HG02981 (cell line): ENCODE measurements around the gene KLK2.

ENCODE experiments used
- ATAC-seq: cut with Tn5 transposase; IDR thresholded peaks from one replicate; pipeline ENCODE4 v1.9.1; 2021; ENCODE audit warnings: mild to moderate bottlenecking, moderate library complexity; ENCODE audit not compliant: unreplicated experiment

The KLK2 gene

DNA sequence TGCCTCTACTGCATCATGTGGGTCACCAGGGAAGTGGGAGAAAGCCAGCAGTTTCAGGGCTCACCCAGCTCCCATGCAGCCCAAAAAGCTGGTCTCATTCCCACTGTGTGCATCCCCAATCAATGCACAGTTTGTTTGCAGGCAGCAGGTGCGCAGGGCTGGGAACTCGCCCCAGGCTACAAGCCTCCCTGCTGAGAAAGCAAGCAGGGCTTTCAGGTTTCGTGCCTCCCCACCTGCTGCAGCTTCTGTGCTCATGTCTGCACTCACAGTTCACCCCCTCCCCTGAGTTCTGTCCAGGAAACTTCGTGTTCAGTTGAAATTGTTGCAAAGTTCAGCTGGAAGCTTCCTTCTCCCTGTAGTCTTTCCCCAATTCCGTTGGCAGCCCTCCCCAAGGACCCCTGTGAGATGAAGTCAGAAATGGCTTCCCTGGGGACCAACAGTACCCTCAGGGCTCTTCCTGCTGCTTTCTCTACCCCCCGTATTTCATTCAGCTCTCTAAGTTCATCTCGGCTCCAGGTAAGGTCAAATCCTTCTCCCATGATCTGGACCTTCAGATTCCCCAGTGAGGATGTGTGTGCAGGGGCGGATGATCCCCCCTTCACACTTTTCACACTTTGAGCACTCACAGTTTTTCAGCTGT, 28.8 kb upstream of the KLK2 start:
- no peak for ATAC-seq

DNA sequence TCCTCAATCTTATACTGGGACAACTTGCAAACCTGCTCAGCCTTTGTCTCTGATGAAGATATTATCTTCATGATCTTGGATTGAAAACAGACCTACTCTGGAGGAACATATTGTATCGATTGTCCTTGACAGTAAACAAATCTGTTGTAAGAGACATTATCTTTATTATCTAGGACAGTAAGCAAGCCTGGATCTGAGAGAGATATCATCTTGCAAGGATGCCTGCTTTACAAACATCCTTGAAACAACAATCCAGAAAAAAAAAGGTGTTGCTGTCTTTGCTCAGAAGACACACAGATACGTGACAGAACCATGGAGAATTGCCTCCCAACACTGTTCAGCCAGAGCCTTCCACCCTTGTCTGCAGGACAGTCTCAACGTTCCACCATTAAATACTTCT, 22.5 kb upstream of the KLK2 start:
- ATAC-seq, result no peak

DNA sequence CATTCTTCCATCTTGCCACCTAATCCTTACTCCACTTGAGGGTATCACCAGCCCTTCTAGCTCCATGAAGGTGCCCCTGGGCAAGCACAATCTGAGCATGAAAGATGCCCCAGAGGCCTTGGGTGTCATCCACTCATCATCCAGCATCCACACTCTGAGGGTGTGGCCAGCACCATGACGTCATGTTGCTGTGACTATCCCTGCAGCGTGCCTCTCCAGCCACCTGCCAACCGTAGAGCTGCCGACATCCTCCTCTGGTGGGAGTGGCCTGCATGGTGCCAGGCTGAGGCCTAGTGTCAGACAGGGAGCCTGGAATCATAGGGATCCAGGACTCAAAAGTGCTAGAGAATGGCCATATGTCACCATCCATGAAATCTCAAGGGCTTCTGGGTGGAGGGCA, 21.6 kb upstream of the KLK2 start:
- no peak for ATAC-seq

DNA sequence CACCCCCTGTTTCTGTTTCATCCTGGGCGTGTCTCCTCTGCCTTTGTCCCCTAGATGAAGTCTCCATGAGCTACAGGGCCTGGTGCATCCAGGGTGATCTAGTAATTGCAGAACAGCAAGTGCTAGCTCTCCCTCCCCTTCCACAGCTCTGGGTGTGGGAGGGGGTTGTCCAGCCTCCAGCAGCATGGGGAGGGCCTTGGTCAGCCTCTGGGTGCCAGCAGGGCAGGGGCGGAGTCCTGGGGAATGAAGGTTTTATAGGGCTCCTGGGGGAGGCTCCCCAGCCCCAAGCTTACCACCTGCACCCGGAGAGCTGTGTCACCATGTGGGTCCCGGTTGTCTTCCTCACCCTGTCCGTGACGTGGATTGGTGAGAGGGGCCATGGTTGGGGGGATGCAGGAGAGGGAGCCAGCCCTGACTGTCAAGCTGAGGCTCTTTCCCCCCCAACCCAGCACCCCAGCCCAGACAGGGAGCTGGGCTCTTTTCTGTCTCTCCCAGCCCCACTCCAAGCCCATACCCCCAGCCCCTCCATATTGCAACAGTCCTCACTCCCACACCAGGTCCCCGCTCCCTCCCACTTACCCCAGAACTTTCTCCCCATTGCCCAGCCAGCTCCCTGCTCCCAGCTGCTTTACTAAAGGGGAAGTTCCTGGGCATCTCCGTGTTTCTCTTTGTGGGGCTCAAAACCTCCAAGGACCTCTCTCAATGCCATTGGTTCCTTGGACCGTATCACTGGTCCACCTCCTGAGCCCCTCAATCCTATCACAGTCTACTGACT, 18.4 kb upstream of the KLK2 start, which contains the start of gene KLK3:
Gene KLK3, plus strand, starts transcription at position 280 of the 775 bp plus-strand sequence. Its CDS starts 41 bp downstream, at position 321.
- ATAC-seq, result no peak

DNA sequence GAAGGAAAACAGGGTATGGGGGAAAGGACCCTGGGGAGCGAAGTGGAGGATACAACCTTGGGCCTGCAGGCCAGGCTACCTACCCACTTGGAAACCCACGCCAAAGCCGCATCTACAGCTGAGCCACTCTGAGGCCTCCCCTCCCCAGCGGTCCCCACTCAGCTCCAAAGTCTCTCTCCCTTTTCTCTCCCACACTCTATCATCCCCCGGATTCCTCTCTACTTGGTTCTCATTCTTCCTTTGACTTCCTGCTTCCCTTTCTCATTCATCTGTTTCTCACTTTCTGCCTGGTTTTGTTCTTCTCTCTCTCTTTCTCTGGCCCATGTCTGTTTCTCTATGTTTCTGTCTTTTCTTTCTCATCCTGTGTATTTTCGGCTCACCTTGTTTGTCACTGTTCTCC, 15.9 kb upstream of the KLK2 start:
- ATAC-seq, result no peak

DNA sequence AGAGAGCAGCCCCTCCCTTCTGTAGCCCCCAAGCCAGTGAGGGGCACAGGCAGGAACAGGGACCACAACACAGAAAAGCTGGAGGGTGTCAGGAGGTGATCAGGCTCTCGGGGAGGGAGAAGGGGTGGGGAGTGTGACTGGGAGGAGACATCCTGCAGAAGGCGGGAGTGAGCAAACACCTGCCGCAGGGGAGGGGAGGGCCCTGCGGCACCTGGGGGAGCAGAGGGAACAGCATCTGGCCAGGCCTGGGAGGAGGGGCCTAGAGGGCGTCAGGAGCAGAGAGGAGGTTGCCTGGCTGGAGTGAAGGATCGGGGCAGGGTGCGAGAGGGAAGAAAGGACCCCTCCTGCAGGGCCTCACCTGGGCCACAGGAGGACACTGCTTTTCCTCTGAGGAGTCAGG, 14.4 kb upstream of the KLK2 start:
- ATAC-seq, result no peak

DNA sequence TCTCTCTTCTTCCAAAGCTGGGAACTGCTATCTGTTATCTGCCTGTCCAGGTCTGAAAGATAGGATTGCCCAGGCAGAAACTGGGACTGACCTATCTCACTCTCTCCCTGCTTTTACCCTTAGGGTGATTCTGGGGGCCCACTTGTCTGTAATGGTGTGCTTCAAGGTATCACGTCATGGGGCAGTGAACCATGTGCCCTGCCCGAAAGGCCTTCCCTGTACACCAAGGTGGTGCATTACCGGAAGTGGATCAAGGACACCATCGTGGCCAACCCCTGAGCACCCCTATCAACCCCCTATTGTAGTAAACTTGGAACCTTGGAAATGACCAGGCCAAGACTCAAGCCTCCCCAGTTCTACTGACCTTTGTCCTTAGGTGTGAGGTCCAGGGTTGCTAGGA, 13.4 kb upstream of the KLK2 start:
- no peak for ATAC-seq

DNA sequence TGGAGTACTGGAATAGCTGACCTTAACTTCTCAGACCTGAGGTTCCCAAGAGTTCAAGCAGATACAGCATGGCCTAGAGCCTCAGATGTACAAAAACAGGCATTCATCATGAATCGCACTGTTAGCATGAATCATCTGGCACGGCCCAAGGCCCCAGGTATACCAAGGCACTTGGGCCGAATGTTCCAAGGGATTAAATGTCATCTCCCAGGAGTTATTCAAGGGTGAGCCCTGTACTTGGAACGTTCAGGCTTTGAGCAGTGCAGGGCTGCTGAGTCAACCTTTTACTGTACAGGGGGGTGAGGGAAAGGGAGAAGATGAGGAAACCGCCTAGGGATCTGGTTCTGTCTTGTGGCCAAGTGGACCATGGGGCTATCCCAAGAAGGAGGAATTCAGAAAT, 12.2 kb upstream of the KLK2 start:
- ATAC-seq, result no peak

DNA sequence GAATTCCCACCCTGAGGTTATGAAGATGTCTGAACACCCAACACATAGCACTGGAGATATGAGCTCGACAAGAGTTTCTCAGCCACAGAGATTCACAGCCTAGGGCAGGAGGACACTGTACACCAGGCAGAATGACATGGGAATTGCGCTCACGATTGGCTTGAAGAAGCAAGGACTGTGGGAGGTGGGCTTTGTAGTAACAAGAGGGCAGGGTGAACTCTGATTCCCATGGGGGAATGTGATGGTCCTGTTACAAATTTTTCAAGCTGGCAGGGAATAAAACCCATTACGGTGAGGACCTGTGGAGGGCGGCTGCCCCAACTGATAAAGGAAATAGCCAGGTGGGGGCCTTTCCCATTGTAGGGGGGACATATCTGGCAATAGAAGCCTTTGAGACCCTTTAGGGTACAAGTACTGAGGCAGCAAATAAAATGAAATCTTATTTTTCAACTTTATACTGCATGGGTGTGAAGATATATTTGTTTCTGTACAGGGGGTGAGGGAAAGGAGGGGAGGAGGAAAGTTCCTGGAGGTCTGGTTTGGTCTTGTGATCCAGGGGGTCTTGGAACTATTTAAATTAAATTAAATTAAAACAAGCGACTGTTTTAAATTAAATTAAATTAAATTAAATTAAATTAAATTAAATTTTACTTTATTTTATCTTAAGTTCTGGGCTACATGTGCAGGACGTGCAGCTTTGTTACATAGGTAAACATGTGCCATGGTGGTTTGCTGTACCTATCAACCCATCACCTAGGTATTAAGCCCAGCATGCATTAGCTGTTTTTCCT, 11.5 kb upstream of the KLK2 start:
- no peak for ATAC-seq

DNA sequence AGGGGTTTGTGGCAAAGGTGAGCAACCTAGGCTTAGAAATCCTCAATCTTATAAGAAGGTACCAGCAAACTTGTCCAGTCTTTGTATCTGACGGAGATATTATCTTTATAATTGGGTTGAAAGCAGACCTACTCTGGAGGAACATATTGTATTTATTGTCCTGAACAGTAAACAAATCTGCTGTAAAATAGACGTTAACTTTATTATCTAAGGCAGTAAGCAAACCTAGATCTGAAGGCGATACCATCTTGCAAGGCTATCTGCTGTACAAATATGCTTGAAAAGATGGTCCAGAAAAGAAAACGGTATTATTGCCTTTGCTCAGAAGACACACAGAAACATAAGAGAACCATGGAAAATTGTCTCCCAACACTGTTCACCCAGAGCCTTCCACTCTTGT, 3.8 kb upstream of the KLK2 start:
- ATAC-seq, result no peak

DNA sequence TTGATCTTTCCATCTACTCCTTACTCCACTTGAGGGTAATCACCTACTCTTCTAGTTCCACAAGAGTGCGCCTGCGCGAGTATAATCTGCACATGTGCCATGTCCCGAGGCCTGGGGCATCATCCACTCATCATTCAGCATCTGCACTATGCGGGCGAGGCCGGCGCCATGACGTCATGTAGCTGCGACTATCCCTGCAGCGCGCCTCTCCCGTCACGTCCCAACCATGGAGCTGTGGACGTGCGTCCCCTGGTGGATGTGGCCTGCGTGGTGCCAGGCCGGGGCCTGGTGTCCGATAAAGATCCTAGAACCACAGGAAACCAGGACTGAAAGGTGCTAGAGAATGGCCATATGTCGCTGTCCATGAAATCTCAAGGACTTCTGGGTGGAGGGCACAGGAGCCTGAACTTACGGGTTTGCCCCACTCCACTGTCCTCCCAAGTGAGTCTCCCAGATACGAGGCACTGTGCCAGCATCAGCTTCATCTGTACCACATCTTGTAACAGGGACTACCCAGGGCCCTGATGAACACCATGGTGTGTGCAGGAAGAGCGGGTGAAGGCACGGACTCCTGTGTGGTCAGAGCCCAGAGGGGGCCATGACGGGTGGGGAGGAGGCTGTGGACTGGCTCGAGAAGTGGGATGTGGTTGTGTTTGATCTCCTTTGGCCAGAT, 2.7 kb upstream of the KLK2 start:
- no peak for ATAC-seq

DNA sequence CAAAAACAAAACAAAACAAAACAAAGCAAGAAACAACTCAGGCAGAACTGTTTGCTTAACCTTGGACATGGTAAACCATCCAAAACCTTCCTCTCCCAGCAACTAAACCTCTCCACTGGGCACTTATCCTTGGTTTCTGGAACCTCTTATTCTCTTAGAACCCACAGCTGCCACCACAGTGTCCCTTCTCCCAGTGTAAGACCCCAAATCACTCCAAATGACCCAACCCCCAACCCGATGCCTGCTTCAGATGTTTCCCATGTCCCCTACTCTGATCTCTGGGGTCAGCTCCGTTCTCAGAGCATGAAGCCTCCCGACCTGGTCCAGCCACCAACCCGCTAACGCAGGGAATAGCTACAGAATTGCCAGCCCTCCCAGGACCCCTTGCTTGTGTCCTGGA, 972 bp downstream of the KLK2 start:
- no peak for ATAC-seq

DNA sequence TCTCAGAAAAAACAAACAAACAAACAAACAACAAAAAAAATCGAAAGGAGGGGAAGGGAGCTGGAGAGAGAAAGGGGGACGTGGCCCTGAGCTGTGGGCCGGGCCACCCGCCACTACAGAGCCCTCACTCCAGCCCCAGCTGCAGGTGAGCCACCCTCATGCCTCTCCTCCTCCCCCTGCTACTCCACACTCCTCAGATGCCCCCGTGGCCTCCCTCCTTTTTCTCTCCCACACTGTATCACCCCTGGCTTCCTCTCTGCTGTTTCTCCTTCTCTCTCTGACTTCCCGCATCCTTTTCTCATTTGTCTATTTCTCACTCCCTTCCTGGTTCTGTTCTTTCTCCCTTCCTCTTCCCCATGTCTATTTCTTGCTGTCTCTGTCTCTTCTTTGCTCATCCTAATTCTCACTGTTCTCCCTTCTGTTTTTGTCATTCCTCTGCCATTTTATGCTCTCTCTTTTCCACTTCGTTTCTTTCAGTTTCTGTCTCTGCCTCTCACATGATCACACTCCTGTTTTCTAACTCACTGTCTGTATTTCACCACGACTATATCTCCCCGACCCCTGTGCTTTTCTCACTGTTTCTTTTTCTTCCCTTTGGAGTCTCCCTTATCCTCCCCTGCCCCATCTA, 2.7 kb downstream of the KLK2 start:
- ATAC-seq, result no peak

DNA sequence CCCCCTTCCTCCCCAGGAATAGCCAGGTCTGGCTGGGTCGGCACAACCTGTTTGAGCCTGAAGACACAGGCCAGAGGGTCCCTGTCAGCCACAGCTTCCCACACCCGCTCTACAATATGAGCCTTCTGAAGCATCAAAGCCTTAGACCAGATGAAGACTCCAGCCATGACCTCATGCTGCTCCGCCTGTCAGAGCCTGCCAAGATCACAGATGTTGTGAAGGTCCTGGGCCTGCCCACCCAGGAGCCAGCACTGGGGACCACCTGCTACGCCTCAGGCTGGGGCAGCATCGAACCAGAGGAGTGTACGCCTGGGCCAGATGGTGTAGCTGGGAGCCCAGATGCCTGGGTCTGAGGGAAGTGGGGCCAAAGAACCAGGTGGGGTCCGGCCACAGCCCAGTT, 3.2 kb downstream of the KLK2 start:
- ATAC-seq, result no peak

DNA sequence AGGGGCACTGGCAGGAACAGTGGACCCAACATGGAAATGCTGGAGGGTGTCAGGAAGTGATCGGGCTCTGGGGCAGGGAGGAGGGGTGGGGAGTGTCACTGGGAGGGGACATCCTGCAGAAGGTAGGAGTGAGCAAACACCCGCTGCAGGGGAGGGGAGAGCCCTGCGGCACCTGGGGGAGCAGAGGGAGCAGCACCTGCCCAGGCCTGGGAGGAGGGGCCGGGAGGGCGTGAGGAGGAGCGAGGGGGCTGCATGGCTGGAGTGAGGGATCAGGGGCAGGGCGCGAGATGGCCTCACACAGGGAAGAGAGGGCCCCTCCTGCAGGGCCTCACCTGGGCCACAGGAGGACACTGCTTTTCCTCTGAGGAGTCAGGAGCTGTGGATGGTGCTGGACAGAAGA, 4.1 kb downstream of the KLK2 start:
- ATAC-seq, result no peak

DNA sequence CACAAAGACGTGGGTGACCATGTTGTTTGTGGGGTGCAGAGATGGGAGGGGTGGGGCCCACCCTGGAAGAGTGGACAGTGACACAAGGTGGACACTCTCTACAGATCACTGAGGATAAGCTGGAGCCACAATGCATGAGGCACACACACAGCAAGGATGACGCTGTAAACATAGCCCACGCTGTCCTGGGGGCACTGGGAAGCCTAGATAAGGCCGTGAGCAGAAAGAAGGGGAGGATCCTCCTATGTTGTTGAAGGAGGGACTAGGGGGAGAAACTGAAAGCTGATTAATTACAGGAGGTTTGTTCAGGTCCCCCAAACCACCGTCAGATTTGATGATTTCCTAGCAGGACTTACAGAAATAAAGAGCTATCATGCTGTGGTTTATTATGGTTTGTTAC, 5.6 kb downstream of the KLK2 start:
- ATAC-seq, result no peak

DNA sequence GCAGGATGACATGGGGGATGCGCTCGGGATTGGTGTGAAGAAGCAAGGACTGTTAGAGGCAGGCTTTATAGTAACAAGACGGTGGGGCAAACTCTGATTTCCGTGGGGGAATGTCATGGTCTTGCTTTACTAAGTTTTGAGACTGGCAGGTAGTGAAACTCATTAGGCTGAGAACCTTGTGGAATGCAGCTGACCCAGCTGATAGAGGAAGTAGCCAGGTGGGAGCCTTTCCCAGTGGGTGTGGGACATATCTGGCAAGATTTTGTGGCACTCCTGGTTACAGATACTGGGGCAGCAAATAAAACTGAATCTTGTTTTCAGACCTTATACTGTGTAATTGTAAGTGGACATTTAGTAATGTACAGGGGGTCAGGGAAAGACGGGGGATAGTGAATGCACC, 7.0 kb downstream of the KLK2 start:
- no peak for ATAC-seq

DNA sequence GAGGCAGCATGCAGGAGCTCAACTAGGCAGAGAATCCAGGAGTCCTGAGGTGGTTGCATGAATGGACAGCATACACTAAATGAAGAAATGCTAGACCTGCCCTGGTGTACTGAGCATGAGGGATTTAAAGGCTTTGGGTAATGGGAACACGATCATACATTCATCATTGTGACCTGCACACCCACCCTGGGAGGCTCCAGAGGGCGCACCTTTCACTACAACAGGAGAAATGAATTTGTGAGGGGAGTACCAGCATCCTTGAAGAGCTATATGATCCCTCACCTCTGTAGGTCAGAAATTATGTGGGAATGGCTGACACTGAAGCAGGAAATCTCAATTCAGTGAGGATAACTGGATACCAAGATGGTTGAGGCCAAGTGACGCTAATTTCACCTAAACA, 8.9 kb downstream of the KLK2 start:
- ATAC-seq, result no peak

DNA sequence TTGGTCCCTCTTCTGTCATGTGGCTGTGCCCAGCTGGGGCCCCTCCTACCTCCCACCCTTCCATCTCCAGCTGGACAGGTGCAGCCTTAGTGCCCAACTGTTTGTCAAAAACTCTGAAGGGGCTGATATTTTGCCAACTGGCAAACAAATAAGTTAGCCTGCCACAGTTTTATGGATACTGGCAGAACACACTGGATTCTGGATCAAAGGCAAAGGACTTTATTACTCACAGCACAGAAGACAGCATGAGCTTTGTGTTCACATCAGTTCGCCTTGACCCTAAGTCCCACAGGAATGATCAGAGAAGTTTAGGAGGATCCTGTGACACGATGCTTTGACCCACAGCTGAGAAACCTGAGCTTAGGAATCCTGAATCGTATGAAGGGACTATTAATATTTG, 16.4 kb downstream of the KLK2 start:
- no peak for ATAC-seq

DNA sequence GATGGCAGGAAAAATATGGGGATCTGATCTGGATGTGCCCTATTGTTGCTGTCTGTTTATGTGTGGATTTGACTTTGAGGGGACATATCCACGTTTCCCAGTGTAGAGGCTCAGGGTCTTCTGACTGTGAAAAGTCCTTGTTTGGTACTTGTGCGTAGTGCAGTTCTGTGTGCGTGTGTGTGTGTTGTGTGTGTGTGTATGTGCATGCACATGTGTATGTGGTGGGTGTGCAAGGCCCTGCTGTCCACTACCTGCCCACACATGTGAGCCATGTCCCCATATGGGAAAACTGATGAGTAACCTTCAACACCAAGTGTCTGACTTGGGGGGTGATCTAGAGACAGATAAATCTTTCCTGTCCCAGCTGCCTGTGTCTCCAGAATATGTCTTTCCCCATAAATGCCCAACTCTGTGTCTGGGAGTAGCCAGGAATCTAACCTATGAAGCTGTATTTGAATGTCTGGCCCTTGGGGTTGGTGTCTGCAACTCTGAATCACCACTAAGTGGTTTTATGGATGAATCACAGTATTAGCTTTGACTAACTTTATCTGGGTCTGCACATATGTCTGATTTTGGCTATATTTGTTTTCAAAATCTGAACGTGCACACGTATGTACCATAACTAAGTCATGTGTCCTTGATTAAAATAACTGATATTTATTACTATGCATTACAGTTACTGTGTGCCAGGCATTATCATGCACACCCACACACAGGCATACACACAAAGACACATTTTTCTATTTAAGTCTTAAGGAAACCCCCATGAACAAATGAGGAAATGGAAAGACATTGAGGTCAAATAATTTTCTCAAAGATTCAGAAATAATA, 17.4 kb downstream of the KLK2 start:
- no peak for ATAC-seq
